RWPE2 (cell line): ENCODE measurements around the gene FMN2.

Source experiments
- ATAC-seq: fragments of 200-7000 bp; cut with Tn5 transposase; 3 replicates; pipeline ENCODE4 v1.9.1; 2021; ENCODE audit warnings: low read depth
- DNase-seq: peaks from one replicate; pipeline ENCODE4 v3.0.0-alpha.2; 2020; ENCODE audit warnings: low spot score
- H3K27ac ChIP-seq: fragments of 450-650 bp; 2 replicates; pipeline ENCODE4 v1.5.1; 2017; ENCODE audit warnings: mild to moderate bottlenecking; ENCODE audit not compliant: poor library complexity, severe bottlenecking
- H3K27me3 ChIP-seq: fragments of 250-450 bp; sonication (Bioruptor Pico); 2 replicates; pipeline ENCODE4 v1.5.1; 2021; ENCODE audit warnings: mild to moderate bottlenecking, moderate library complexity; ENCODE audit not compliant: insufficient read depth, poor library complexity, severe bottlenecking
- H3K36me3 ChIP-seq: fragments of 250-450 bp; sonication (Bioruptor Pico); 2 replicates; pipeline ENCODE4 v1.5.1; 2020; ENCODE audit warnings: low read depth, mild to moderate bottlenecking, moderate library complexity
- H3K4me1 ChIP-seq: fragments of 250-450 bp; sonication (Bioruptor Pico); 2 replicates; pipeline ENCODE4 v1.5.1; 2021; ENCODE audit warnings: mild to moderate bottlenecking, moderate library complexity; ENCODE audit not compliant: insufficient read depth, poor library complexity, severe bottlenecking
- H3K4me3 ChIP-seq: fragments of 250-450 bp; sonication (Bioruptor Pico); 2 replicates; pipeline ENCODE4 v1.5.1; 2021; ENCODE audit warnings: mild to moderate bottlenecking, moderate library complexity; ENCODE audit not compliant: severe bottlenecking
- H3K9me3 ChIP-seq: fragments of 250-450 bp; sonication (Bioruptor Pico); 2 replicates; pipeline ENCODE4 v1.5.1; 2021; ENCODE audit warnings: mild to moderate bottlenecking, moderate library complexity; ENCODE audit not compliant: severe bottlenecking
- CTCF ChIP-seq: fragments of 450-650 bp; IDR thresholded peaks from one replicate; pipeline ENCODE4 v1.5.1; 2017; ENCODE audit warnings: mild to moderate bottlenecking, moderate library complexity; ENCODE audit not compliant: poor library complexity, severe bottlenecking

Gene FMN2

GRCh38 chr1:240491796-240492195 lies 400.1 kb downstream of the FMN2 start:
- Histone ChIP-seq H3K4me3 (no peak overlapping the region), H3K27me3 (no peaks in the 10 kb centered on the region), H3K36me3 (no peaks in the 10 kb centered on the region), H3K4me1 (no peaks in the 10 kb centered on the region), H3K27ac (no peak overlapping the region), H3K9me3 (no peaks in the 10 kb centered on the region)
- DNase-seq, result no peak
- no peak for TF ChIP-seq CTCF
- no peak for ATAC-seq

- Histone ChIP-seq H3K36me3 (no peaks in the 10 kb centered on the region), H3K27me3 (no peaks in the 10 kb centered on the region), H3K9me3 (no peaks in the 10 kb centered on the region), H3K4me1 (no peaks in the 10 kb centered on the region), H3K27ac (no peak overlapping the region), H3K4me3 (peak overlapping the region; percentile 28)
- DNase-seq (peak; percentile 43), ATAC-seq (peak; percentile 89)
- peak; percentile 47 for TF ChIP-seq CTCF
These were observed 401.3 kb downstream of the FMN2 start for GRCh38 chr1:240492832-240493440.

GRCh38 chr1:240495601-240496000 lies 403.9 kb downstream of the FMN2 start:
- Histone ChIP-seq H3K27ac (no peak overlapping the region), H3K9me3 (no peaks in the 10 kb centered on the region), H3K36me3 (no peaks in the 10 kb centered on the region), H3K4me1 (no peaks in the 10 kb centered on the region), H3K27me3 (no peaks in the 10 kb centered on the region), H3K4me3 (no peak overlapping the region)
- ATAC-seq (no peak), DNase-seq (no peak)
- TF ChIP-seq CTCF, result no peak

GRCh38 chr1:240496356-240496755 lies 404.7 kb downstream of the FMN2 start:
- H3K4me3 ChIP-seq, result no peak overlapping the region
- H3K27ac ChIP-seq, result no peak overlapping the region
- no peaks in the 10 kb centered on the region for H3K9me3 ChIP-seq
- TF ChIP-seq CTCF, result no peak
- no peak for ATAC-seq
- no peaks in the 10 kb centered on the region for H3K4me1 ChIP-seq
- no peak for DNase-seq
- H3K27me3 ChIP-seq, result no peaks in the 10 kb centered on the region
- H3K36me3 ChIP-seq, result no peaks in the 10 kb centered on the region

GRCh38 chr1:240496941-240497340 lies 405.3 kb downstream of the FMN2 start:
- Histone ChIP-seq H3K4me1 (no peaks in the 10 kb centered on the region), H3K9me3 (no peaks in the 10 kb centered on the region), H3K27me3 (no peaks in the 10 kb centered on the region), H3K27ac (no peak overlapping the region), H3K4me3 (no peak overlapping the region), H3K36me3 (no peaks in the 10 kb centered on the region)
- no peak for DNase-seq
- no peak for TF ChIP-seq CTCF
- no peak for ATAC-seq
